NCI-H2171 treated with DMSO at 0.1 percent for 48 hours (cell line): ENCODE results near the gene LNPEP.
A peak's percentile ranks its signal among the peaks of the same experiment; 100 is the strongest.
"Not testable (repeated sequence)": the region's sequence is repeated elsewhere in the genome, so short reads cannot be mapped to it uniquely, and the experiment has no call there.

Experiments
- DNase-seq: peaks from one replicate; lab custom pipeline; 2025; lab: John Stamatoyannopoulos, UW

The LNPEP gene

DNA sequence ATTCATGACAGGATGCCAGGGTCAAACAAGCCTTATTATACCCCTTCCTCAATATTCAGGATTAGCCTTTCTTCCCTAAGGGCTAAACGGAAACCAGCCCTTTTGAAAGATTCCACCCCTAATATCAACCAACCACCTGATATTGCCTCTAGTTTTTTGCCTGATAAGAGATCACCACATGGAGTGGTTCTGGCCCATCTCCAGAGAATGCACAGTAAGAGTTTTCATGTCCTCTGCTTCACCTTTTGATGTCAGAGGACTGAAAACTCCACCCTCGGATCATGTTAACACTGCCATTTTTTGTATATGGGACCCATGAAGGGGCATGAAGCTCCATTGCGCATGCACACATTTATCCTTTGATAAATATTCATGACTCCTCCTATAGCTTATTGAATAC, 5.8 kb upstream of the LNPEP start:
- no peak for DNase-seq

GRCh38 chr5:96930589-96930988, 5.3 kb upstream of the LNPEP start:
- DNase-seq: no peak

- not testable (repeated sequence) for DNase-seq
Measured at GRCh38 chr5:96931037-96931436, 4.8 kb upstream of the LNPEP start.

DNA sequence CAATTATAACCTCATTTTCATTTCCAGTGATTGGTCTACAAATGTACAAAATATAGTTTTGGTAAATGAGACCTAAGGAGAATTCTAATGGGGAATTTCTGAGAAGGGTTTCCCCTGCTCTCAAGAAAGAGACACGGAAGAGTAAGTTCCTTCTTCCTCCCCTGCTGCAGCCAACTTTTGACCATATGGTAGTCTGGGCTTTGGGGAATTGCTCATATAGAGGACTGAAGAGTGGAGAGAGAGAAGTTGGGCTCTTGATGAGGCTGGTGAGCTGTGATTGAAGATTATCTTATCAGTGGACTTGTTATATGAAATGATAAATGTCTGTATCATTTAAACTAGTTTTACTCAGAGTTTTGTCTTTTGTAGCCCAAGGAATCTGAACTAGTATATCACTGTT, 4.3 kb upstream of the LNPEP start:
- no peak for DNase-seq

DNA sequence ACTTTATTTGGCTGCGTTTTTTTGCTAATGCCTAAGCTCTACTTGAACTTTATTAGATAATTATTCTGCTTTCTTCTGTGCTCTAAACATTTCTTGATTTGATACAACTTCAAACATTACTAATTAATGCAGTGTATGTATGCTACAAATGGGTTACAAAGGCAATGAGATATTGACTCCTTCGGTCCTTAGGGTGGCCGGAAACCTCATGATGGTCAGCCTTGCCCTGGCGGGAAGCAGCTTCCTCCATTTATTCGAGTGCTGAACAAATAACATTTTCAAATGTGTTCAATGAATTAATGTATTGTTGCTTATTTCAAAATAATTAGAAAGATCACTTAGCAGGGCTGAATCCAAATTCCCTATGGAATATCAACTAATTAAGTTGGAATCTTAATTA, 3.9 kb upstream of the LNPEP start:
- no peak for DNase-seq

- DNase-seq: peak; percentile 76
Measured at GRCh38 chr5:96933764-96934707, 1.8 kb upstream of the LNPEP start.

- DNase-seq: peak; percentile 83
Measured at GRCh38 chr5:96934708-96935558, 947 bp upstream of the LNPEP start.

- DNase-seq: no peak
Measured at GRCh38 chr5:96936431-96937320, 796 bp downstream of the LNPEP start.

DNA sequence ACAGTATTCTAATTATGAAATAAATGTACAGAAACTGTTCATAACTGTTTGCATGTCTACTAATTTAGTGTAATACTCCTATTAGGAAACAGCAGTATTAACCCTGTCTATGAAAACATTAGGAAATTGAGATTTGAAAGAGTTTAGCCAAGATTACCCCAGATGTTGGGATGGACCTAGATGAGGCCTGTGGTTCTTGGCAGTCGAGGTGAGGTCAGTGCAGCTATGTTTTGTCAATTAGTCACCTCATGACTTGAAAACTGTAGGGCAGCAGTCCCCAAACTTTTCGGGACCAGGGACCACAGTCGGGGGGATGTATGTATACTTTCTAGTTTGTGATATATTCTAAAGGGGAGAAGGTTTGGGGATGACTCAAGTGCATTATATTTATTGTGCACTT, 4.7 kb downstream of the LNPEP start:
- DNase-seq: no peak

DNA sequence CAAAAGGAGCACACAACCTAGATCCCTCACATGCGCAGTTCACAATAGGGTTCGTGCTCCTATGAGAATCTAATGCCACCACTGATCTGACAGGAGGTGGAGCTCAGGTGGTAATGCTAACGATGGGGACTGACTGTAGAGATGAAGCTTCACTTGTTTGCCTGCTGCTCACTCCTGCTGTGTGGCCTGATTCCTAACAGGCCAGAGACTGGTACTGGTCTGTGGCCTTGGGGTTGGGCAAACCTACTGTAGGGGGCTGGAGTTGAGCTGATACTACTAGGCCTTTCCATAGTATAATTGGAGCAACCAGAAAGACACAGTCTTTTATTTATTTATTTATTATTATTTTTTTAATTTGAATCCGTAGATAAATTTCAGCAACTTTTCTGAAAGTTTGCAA, 5.3 kb downstream of the LNPEP start:
- DNase-seq: no peak

- DNase-seq: no peak
Measured at GRCh38 chr5:96942078-96942477, 6.2 kb downstream of the LNPEP start.

DNA sequence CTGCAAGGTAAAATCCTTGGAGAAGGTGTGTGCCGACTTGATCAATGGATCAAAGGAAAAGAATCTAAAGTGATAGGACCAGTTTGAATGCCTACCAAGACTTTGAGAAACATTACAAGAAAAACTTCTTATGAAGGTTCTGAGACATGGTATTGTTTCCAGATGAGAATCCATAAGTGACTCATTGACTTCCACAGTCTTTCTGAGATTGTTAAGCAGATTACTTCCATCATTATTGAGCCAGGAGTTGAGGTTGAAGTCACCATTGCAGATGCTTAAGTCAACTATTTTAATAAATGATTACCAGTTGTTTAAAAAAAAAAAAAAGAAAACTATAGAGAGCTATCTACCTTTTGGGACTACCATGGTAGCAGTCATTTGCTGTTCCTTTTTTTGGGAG, 7.0 kb downstream of the LNPEP start:
- DNase-seq: no peak

GRCh38 chr5:96943799-96944198, 7.9 kb downstream of the LNPEP start:
- no peak for DNase-seq

- no peak for DNase-seq
Measured at GRCh38 chr5:96945144-96945897, 9.4 kb downstream of the LNPEP start.

- no peak for DNase-seq
Measured at GRCh38 chr5:96946381-96946780, 10.5 kb downstream of the LNPEP start.

DNA sequence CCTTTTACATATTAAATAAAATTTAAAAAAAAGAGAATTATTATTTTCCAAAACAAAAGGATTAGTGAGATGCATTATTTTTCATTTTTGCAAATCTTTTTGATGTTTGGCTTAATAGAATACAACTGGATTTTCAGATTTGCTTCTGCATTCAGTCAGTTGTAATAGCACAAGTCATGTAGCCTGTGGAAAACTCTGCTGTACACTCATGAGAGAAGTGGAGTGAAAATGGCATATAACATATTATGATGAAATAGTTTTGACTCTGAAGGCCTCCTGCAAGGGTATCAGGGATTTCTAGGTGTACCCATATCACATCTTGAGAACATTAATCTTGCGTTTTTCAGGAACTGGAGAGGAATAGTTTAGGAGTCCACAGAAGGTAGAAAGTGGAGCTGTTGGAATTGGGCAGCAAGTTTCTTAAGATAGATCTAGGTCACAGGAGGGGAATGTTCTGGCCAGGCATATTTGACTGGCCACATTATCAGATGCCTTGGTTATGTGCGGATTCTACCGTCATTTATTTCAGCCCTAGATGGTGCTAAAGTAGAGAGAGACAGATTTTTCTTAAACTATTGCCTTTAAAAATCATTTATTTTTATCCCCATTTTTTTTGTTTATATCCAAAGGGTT, 16.4 kb downstream of the LNPEP start:
- no peak for DNase-seq

- DNase-seq: peak; percentile 45
Measured at GRCh38 chr5:96952974-96953730, 17.3 kb downstream of the LNPEP start.

GRCh38 chr5:96957254-96958049, 21.6 kb downstream of the LNPEP start:
- DNase-seq: no peak

GRCh38 chr5:96958977-96959376, 23.1 kb downstream of the LNPEP start:
- DNase-seq: no peak
